Pancreas (tissue), 10 donors: ENCODE measurements around the gene TMEM30B. TPM values are rescaled to one million over a fixed set of nuclear protein-coding genes. Genes with fewer than 3 reads are reported as not detected.

ENCODE experiments used
- ATAC-seq, 4 donors: fragments of 200-7000 bp; cut with Tn5 transposase; one replicate each; pipeline versions ENCODE4 v1.8.0 to v1.9.1; 2020; ENCODE audit warnings: mild to moderate bottlenecking in 4 of 4, moderate library complexity in 4 of 4
- DNase-seq, 6 donors: peaks; one replicate each; pipeline ENCODE4 v3.0.0-alpha.2; 2020
- FAIRE-seq: peaks from 2 replicates; lab custom pipeline; 2012; peaks lifted over from hg19 to GRCh38; lab: Jason Lieb, UNC
- H3K27ac ChIP-seq, 4 donors: fragments of 200-600 bp; sonication (generic); 1 replicate in 3 of 4; 2 replicates in 1 of 4; pipeline versions ENCODE4 v1.5.0 to v1.8.0; 2020
- H3K27me3 ChIP-seq, 4 donors: fragments of 200-600 bp; one replicate each; pipeline ENCODE4 v1.8.0; 2021
- H3K36me3 ChIP-seq, 3 donors: fragments of 200-600 bp; sonication (generic) in 1 of 3; one replicate each; pipeline versions ENCODE4 v1.5.0 to v1.8.0; 2020 to 2021
- H3K4me1 ChIP-seq, 3 donors: fragments of 200-600 bp; one replicate each; pipeline ENCODE4 v1.8.0; 2021
- H3K4me3 ChIP-seq, 4 donors: fragments of 200-600 bp; sonication (generic) in 2 of 4; one replicate each; pipeline versions ENCODE4 v1.5.0 to v1.8.0; 2020 to 2021
- H3K9me3 ChIP-seq, 4 donors: fragments of 200-600 bp; one replicate each; pipeline ENCODE4 v1.8.0; 2021
- CTCF ChIP-seq, 4 donors: fragments of 200-600 bp; sonication (generic) in 3 of 4; IDR thresholded peaks; one replicate each; pipeline versions ENCODE4 v1.5.0 to v1.8.0; 2021; ENCODE audit warnings: antibody characterized with exemption in 4 of 4
- WGBS, 2 donors: extraction: QIAGEN DNeasy Blood & Tissue Kit; methylation state at CpG; one replicate each; pipeline ENCODE4 v1.1.7; 2013; 5-methylcytosine and 5-hydroxymethylcytosine counted together
- intact Hi-C, 3 donors: fragments of 100-400 bp; cut with DNase I; formaldehyde crosslinking; loops; one replicate each; pipeline versions ENCODE4 v1.11.1 to v1.14.2; 2022
- polyA plus RNA-seq, 2 donors: library from polyadenylated mRNA; stranded (reverse); fragments of 200-250 nt; gene quantifications; one replicate each; pipeline ENCODE4 v1.2.3, GENCODE V29; 2013
- total RNA-seq, 6 donors: library from RNA; stranded (reverse); fragmentation: NEBNext Ultra II Directional in 4 of 6; extraction: Animal tissue kit (Norgen Biotek cat#: 25700) in 4 of 6; gene quantifications; one replicate each; pipeline versions ENCODE4 v1.2.1 to v1.2.4, GENCODE V29; 2021 to 2023
- donor health status: healthy with polysubstance abuse.
- donor health status: DM: no; HTN: no; CAD: no; lungs with moderate emphysema.
- donor health status: DM: no; HTN: no; CAD: no.
- donor health status: control.
- donor health status: control.
- donor health status: Bipolar disorder and iron deficiency.
- donor health status: DM: yes; HTN: yes; CAD: no.
- donor health status: DM: no; HTN: no; CAD: no.
- donor health status: DM: no; HTN: no; CAD: no.
- donor health status: DM: yes; HTN: yes; CAD: no.

The TMEM30B gene
- total and polyA plus RNA-seq, 8 donors: 10.1 to 21.3 (median 17.7) TPM

- H3K27ac ChIP-seq: no peak overlapping the region
- no peaks in the 10 kb centered on the region for H3K27me3 ChIP-seq
- DNase-seq (no peak), FAIRE-seq (no peak), ATAC-seq (no peak)
- no peaks in the 10 kb centered on the region for H3K4me1 ChIP-seq
- H3K9me3 ChIP-seq: no peaks in the 10 kb centered on the region
- no peak overlapping the region for H3K4me3 ChIP-seq
- no peak for TF ChIP-seq CTCF (IDR thresholded peaks at IDR 0.05)
- WGBS, 2 donors: 57 to 64% methylated on average over 4 of the region's 4 CpGs
- H3K36me3 ChIP-seq: no peaks in the 10 kb centered on the region
- intact Hi-C loops: loop anchor here in 1 of 3 donors (10.0 kb wide), 1 partner anchor 634 kb away; no protein-coding TSS in a partner anchor
Observed at GRCh38 chr14:61258985-61259384, 22.2 kb downstream of the TMEM30B start.

- intact Hi-C loops: loop anchor here in 1 of 3 donors (10.0 kb wide), 1 partner anchor 633 kb away; no protein-coding TSS in a partner anchor
- FAIRE-seq (no peak), ATAC-seq (peak in 3 of 4 donors; percentile 28 to 39 (median 35)), DNase-seq (no peak)
- no peaks in the 10 kb centered on the region for H3K27me3 ChIP-seq
- no peaks in the 10 kb centered on the region for H3K4me1 ChIP-seq
- TF ChIP-seq CTCF (IDR thresholded peaks at IDR 0.05): no peak
- no peak overlapping the region for H3K27ac ChIP-seq
- H3K9me3 ChIP-seq: no peaks in the 10 kb centered on the region
- 51 to 52% methylated on average over 5 of the region's 5 CpGs for WGBS, 2 donors
- H3K36me3 ChIP-seq: no peaks in the 10 kb centered on the region
- no peak overlapping the region for H3K4me3 ChIP-seq
Observed at GRCh38 chr14:61257469-61258057, 23.6 kb downstream of the TMEM30B start.

GRCh38 chr14:61256826-61257468 is 24.2 kb downstream of the TMEM30B start:
- no peak for ATAC-seq
- no peaks in the 10 kb centered on the region for H3K9me3 ChIP-seq
- H3K4me1 ChIP-seq: no peaks in the 10 kb centered on the region
- no peak for FAIRE-seq
- H3K27ac ChIP-seq: no peak overlapping the region
- DNase-seq: no peak
- H3K4me3 ChIP-seq: no peak overlapping the region
- no peak for TF ChIP-seq CTCF (IDR thresholded peaks at IDR 0.05)
- intact Hi-C loops: loop anchor here in 1 of 3 donors (10.0 kb wide), 1 partner anchor 632 kb away; no protein-coding TSS in a partner anchor
- no peaks in the 10 kb centered on the region for H3K27me3 ChIP-seq
- no peaks in the 10 kb centered on the region for H3K36me3 ChIP-seq
- 50 to 60% methylated on average over 6 of the region's 6 CpGs for WGBS, 2 donors

- intact Hi-C loops: loop anchor here in 1 of 3 donors (10.0 kb wide), 1 partner anchor 631 kb away; no protein-coding TSS in a partner anchor
- no peak for TF ChIP-seq CTCF (IDR thresholded peaks at IDR 0.05)
- Histone ChIP-seq H3K36me3 (no peaks in the 10 kb centered on the region), H3K4me3 (no peak overlapping the region), H3K27ac (no peak overlapping the region), H3K27me3 (no peaks in the 10 kb centered on the region), H3K9me3 (no peaks in the 10 kb centered on the region), H3K4me1 (no peaks in the 10 kb centered on the region)
- no peak for DNase-seq
- no peak for ATAC-seq
- FAIRE-seq: no peak
- WGBS, 2 donors: 92% methylated on average over 5 of the region's 5 CpGs
Observed at GRCh38 chr14:61255968-61256367, 25.2 kb downstream of the TMEM30B start.
